ENCODE results near the gene SART1.
A peak's percentile ranks its signal among the peaks of the same experiment; 100 is the strongest.

SART1 gene

GRCh38 chr11:65925397-65925796, 36.1 kb upstream of the SART1 start:
- Histone ChIP-seq H4K8ac (ENCODE audit: low read length) (no peak overlapping the region), H2AFZ (ENCODE audit: low read depth, low read length) (no peak overlapping the region), H2BK5ac (ENCODE audit: low read depth, low read length, poor library complexity, severe bottlenecking) (no peak overlapping the region), H2AK5ac (ENCODE audit: low read length, severe bottlenecking) (no peak overlapping the region), H3K4me1 (ENCODE audit: control insufficient read depth, insufficient read depth, low read depth, low read length) (peaks cover 8% of the 10 kb centered on the region), H3K4me2 (ENCODE audit: low read length, poor library complexity, severe bottlenecking) (no peak overlapping the region), H3K79me1 (replicated peaks; ENCODE audit: low read length, poor library complexity, severe bottlenecking) (peaks cover 15% of the 10 kb centered on the region), H2BK120ac (ENCODE audit: low read depth, low read length) (no peak overlapping the region), H3K23ac (ENCODE audit: low read length in 2 of 2) (no peak overlapping the region), H3K9ac (ENCODE audit: low read length) (no peak overlapping the region), H3K14ac (ENCODE audit: low read length in 2 of 2) (no peak overlapping the region), H3K9me3 (ENCODE audit: control insufficient read depth, low read length) (no peaks in the 10 kb centered on the region), H2BK12ac (ENCODE audit: low read length in 2 of 2) (no peak overlapping the region), H4K91ac (ENCODE audit: low read length) (no peak overlapping the region), H3K4ac (ENCODE audit: low read depth in 1 of 2, low read length in 2 of 2) (no peak overlapping the region), H3K27ac (ENCODE audit: low read length, poor library complexity, severe bottlenecking) (no peak overlapping the region), H3K36me3 (ENCODE audit: control insufficient read depth in 1 of 2, insufficient read depth in 2 of 2, low read depth in 1 of 2, low read length in 2 of 2) (peaks cover 38 to 44% of the 10 kb centered on the region in 2 experiments), H3K18ac (ENCODE audit: low read depth in 1 of 2, low read length in 2 of 2) (no peak overlapping the region), H3K27me3 (ENCODE audit: control insufficient read depth in 1 of 2, insufficient read depth in 1 of 2, low read length in 2 of 2) (no peaks in the 10 kb centered on the region), H3K4me3 (ENCODE audit: insufficient read depth in 1 of 2, low read depth in 1 of 2, low read length in 2 of 2) (no peak overlapping the region), H2BK15ac (ENCODE audit: low read depth, poor library complexity, severe bottlenecking) (no peak overlapping the region)
- 85% methylated on average over 1 of the region's 2 CpGs for WGBS
- DNase-seq = no peak

GRCh38 chr11:65927904-65928397, 33.6 kb upstream of the SART1 start:
- no peak overlapping the region for H3K14ac ChIP-seq (ENCODE audit: low read length in 2 of 2)
- WGBS = 85% methylated on average over 8 of the region's 9 CpGs
- peaks cover 6% of the 10 kb centered on the region for H3K79me1 ChIP-seq (replicated peaks; ENCODE audit: low read length, poor library complexity, severe bottlenecking)
- peak overlapping the region; percentile 11 for H4K91ac ChIP-seq (ENCODE audit: low read length)
- no peaks in the 10 kb centered on the region for H3K4me1 ChIP-seq (ENCODE audit: control insufficient read depth, insufficient read depth, low read depth, low read length)
- H3K36me3 ChIP-seq (ENCODE audit: control insufficient read depth in 1 of 2, insufficient read depth in 2 of 2, low read depth in 1 of 2, low read length in 2 of 2) = peaks cover 13 to 25% of the 10 kb centered on the region in 2 experiments
- H3K18ac ChIP-seq (ENCODE audit: low read depth in 1 of 2, low read length in 2 of 2) = no peak overlapping the region
- H2BK15ac ChIP-seq (ENCODE audit: low read depth, poor library complexity, severe bottlenecking) = no peak overlapping the region
- no peak overlapping the region for H3K4me3 ChIP-seq (ENCODE audit: insufficient read depth in 1 of 2, low read depth in 1 of 2, low read length in 2 of 2)
- no peak overlapping the region for H2AK5ac ChIP-seq (ENCODE audit: low read length, severe bottlenecking)
- no peak overlapping the region for H2BK12ac ChIP-seq (ENCODE audit: low read length in 2 of 2)
- no peak overlapping the region for H4K8ac ChIP-seq (ENCODE audit: low read length)
- no peak overlapping the region for H2BK120ac ChIP-seq (ENCODE audit: low read depth, low read length)
- DNase-seq = peak; percentile 44
- H3K27me3 ChIP-seq (ENCODE audit: control insufficient read depth in 1 of 2, insufficient read depth in 1 of 2, low read length in 2 of 2) = no peaks in the 10 kb centered on the region
- no peak overlapping the region for H3K4ac ChIP-seq (ENCODE audit: low read depth in 1 of 2, low read length in 2 of 2)
- H3K9me3 ChIP-seq (ENCODE audit: control insufficient read depth, low read length) = no peaks in the 10 kb centered on the region
- no peak overlapping the region for H2BK5ac ChIP-seq (ENCODE audit: low read depth, low read length, poor library complexity, severe bottlenecking)
- H2AFZ ChIP-seq (ENCODE audit: low read depth, low read length) = no peak overlapping the region
- no peak overlapping the region for H3K4me2 ChIP-seq (ENCODE audit: low read length, poor library complexity, severe bottlenecking)
- peak overlapping the region; percentile 29 for H3K9ac ChIP-seq (ENCODE audit: low read length)
- H3K23ac ChIP-seq (ENCODE audit: low read length in 2 of 2) = no peak overlapping the region
- no peak overlapping the region for H3K27ac ChIP-seq (ENCODE audit: low read length, poor library complexity, severe bottlenecking)

GRCh38 chr11:65928667-65929066, 32.9 kb upstream of the SART1 start:
- no peaks in the 10 kb centered on the region for H3K4me1 ChIP-seq (ENCODE audit: control insufficient read depth, insufficient read depth, low read depth, low read length)
- H3K23ac ChIP-seq (ENCODE audit: low read length in 2 of 2) = no peak overlapping the region
- H3K4me3 ChIP-seq (ENCODE audit: insufficient read depth in 1 of 2, low read depth in 1 of 2, low read length in 2 of 2) = no peak overlapping the region
- no peak overlapping the region for H4K8ac ChIP-seq (ENCODE audit: low read length)
- H3K9me3 ChIP-seq (ENCODE audit: control insufficient read depth, low read length) = no peaks in the 10 kb centered on the region
- DNase-seq = no peak
- no peak overlapping the region for H3K18ac ChIP-seq (ENCODE audit: low read depth in 1 of 2, low read length in 2 of 2)
- H2AFZ ChIP-seq (ENCODE audit: low read depth, low read length) = no peak overlapping the region
- H2BK5ac ChIP-seq (ENCODE audit: low read depth, low read length, poor library complexity, severe bottlenecking) = no peak overlapping the region
- H2BK12ac ChIP-seq (ENCODE audit: low read length in 2 of 2) = no peak overlapping the region
- H3K79me1 ChIP-seq (replicated peaks; ENCODE audit: low read length, poor library complexity, severe bottlenecking) = peaks cover 6% of the 10 kb centered on the region
- H3K27ac ChIP-seq (ENCODE audit: low read length, poor library complexity, severe bottlenecking) = no peak overlapping the region
- H3K27me3 ChIP-seq (ENCODE audit: control insufficient read depth in 1 of 2, insufficient read depth in 1 of 2, low read length in 2 of 2) = no peaks in the 10 kb centered on the region
- no peak overlapping the region for H3K9ac ChIP-seq (ENCODE audit: low read length)
- H2BK15ac ChIP-seq (ENCODE audit: low read depth, poor library complexity, severe bottlenecking) = no peak overlapping the region
- no peak overlapping the region for H3K4ac ChIP-seq (ENCODE audit: low read depth in 1 of 2, low read length in 2 of 2)
- H3K36me3 ChIP-seq (ENCODE audit: control insufficient read depth in 1 of 2, insufficient read depth in 2 of 2, low read depth in 1 of 2, low read length in 2 of 2) = peaks cover 11 to 19% of the 10 kb centered on the region in 2 experiments
- 94% methylated on average over 6 of the region's 6 CpGs for WGBS
- no peak overlapping the region for H3K14ac ChIP-seq (ENCODE audit: low read length in 2 of 2)
- no peak overlapping the region for H2BK120ac ChIP-seq (ENCODE audit: low read depth, low read length)
- H4K91ac ChIP-seq (ENCODE audit: low read length) = no peak overlapping the region
- no peak overlapping the region for H2AK5ac ChIP-seq (ENCODE audit: low read length, severe bottlenecking)
- no peak overlapping the region for H3K4me2 ChIP-seq (ENCODE audit: low read length, poor library complexity, severe bottlenecking)

GRCh38 chr11:65931773-65932557, 29.6 kb upstream of the SART1 start:
- Histone ChIP-seq H2BK120ac (ENCODE audit: low read depth, low read length) (no peak overlapping the region), H3K27me3 (ENCODE audit: control insufficient read depth in 1 of 2, insufficient read depth in 1 of 2, low read length in 2 of 2) (no peaks in the 10 kb centered on the region), H3K4me1 (ENCODE audit: control insufficient read depth, insufficient read depth, low read depth, low read length) (no peaks in the 10 kb centered on the region), H3K27ac (ENCODE audit: low read length, poor library complexity, severe bottlenecking) (no peak overlapping the region), H2AK5ac (ENCODE audit: low read length, severe bottlenecking) (no peak overlapping the region), H3K23ac (ENCODE audit: low read length in 2 of 2) (peak overlapping the region in 1 of 2 experiments; percentile 26), H2BK12ac (ENCODE audit: low read length in 2 of 2) (no peak overlapping the region), H3K4me3 (ENCODE audit: insufficient read depth in 1 of 2, low read depth in 1 of 2, low read length in 2 of 2) (no peak overlapping the region), H2BK15ac (ENCODE audit: low read depth, poor library complexity, severe bottlenecking) (no peak overlapping the region), H4K91ac (ENCODE audit: low read length) (no peak overlapping the region), H3K9ac (ENCODE audit: low read length) (no peak overlapping the region), H4K8ac (ENCODE audit: low read length) (no peak overlapping the region), H3K36me3 (ENCODE audit: control insufficient read depth in 1 of 2, insufficient read depth in 2 of 2, low read depth in 1 of 2, low read length in 2 of 2) (peaks cover 0 to 3% of the 10 kb centered on the region in 2 experiments), H3K4ac (ENCODE audit: low read depth in 1 of 2, low read length in 2 of 2) (no peak overlapping the region), H3K18ac (ENCODE audit: low read depth in 1 of 2, low read length in 2 of 2) (no peak overlapping the region), H3K4me2 (ENCODE audit: low read length, poor library complexity, severe bottlenecking) (no peak overlapping the region), H2AFZ (ENCODE audit: low read depth, low read length) (no peak overlapping the region), H3K79me1 (replicated peaks; ENCODE audit: low read length, poor library complexity, severe bottlenecking) (no peaks in the 10 kb centered on the region), H2BK5ac (ENCODE audit: low read depth, low read length, poor library complexity, severe bottlenecking) (no peak overlapping the region), H3K9me3 (ENCODE audit: control insufficient read depth, low read length) (no peaks in the 10 kb centered on the region), H3K14ac (ENCODE audit: low read length in 2 of 2) (no peak overlapping the region)
- 90% methylated on average over 12 of the region's 13 CpGs for WGBS
- DNase-seq = no peak
